GM21576 (cell line): ENCODE measurements around the gene PLCB2.

Source experiments
- ATAC-seq: cut with Tn5 transposase; IDR thresholded peaks from one replicate; pipeline ENCODE4 v1.9.1; 2021; ENCODE audit warnings: mild to moderate bottlenecking, moderate library complexity; ENCODE audit not compliant: unreplicated experiment

The PLCB2 gene

DNA sequence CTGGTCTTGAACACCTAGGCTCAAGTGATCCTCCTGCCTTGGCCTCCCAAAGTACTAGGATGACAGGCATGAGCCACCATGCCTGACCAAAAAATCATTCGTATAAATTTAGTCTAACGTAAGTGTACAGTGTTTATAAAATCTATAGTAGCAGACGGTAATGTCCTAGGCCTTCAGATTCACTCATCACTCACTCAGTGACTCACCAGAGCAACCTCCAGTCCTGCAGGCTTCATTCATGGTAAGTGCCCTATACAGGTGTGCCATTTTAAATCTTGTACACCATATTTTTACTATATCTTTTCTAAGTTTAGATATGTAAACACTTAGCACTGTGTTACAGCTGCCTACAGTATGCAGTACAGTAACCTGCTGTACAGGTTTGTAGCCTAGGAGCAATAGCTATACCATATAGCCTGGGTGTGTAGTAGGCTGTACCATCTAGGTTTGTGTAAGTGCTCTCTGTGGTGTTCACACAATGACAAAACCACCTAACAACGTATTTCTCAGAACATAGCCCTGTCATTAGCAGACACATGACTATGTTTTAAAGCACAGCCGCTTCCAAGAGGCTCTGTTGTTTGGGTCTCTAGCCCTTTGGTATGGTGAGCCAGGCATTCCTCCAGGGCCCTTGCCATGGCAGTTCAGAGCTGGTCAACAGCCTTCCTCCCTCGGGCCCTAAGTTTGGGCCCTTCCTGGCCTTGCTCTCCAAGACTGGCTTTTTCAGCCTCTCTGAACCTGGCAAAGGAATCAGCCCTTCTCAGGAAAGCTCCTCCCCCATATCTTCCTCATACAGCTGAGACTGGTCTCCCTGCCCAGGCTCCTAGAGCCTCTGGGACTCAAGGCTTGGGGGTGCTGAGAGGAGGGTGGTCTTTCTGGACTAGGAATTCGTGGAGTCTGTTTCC lies 34.9 kb upstream of the PLCB2 start:
- no peak for ATAC-seq

DNA sequence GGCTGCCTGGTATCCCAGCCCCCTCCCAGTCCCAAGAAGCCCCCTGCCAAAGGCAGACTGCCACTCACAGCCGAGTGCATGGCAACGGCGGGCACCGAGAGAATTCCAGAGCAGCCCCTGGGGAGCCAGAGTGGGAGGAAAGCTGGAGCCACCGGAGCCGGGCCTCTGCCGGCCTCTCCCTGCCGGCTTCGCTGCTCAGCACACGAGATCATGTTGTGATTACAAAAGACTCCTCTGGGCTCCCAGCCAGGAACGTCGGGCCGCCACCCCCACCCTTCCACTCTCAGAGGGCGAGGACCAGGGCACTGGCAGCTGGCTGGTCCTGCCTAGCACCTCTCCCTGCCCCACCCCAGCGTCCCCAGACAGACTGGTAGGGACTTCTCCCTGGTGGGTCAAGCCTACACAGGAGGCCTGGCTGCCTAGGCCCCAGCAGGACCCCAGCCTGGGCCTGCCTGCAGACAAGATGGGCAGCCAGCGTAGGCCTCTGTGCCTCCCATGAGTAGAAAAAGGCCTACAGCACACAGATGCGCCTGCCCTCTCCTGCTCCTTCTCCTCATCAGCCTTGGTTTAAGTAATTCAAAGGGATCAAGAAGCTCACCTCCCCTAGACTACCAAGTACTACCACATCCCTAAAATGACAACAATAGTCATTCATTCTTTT lies 33.1 kb upstream of the PLCB2 start, which contains the start of gene CCDC9B:
Gene CCDC9B, minus strand, starts transcription at position 200 of the 661 bp plus-strand sequence. Its CDS starts 120 bp downstream, at position 80.
- ATAC-seq = no peak

DNA sequence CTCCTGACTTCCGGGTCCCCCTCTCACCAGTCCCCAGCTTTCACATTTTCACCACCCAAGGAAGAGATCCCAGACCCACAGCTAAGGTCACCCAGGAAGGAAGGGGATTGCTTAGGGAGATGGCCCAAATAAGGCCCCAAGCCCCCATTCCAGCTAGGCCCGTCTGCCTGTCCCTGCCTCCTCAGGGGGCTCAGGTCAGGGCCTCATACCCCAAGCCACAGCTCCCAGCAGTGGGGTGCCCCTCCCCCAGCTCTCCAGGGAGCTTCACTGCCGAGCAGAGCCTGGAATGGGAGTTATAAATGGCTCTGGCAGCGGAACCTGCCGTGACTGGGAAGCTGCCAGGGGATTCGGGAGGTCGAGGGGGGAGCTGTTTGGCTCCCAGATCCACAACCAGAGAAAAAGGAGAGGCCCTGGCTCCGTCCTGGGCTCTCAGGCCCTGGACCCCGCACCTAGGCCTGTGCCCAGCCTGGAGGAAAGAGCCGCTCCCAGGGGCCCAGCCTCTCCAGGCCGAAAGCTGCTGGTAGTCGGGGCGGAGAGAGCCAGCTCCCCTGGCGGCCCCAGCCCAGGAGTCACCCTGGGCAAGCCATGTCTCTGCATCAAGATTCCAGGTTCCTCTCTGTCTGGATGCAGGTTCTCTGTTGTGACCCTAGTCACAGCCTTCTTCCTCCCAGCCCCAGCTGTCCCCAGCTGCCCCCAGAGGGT lies 32.5 kb upstream of the PLCB2 start:
- ATAC-seq = no peak

DNA sequence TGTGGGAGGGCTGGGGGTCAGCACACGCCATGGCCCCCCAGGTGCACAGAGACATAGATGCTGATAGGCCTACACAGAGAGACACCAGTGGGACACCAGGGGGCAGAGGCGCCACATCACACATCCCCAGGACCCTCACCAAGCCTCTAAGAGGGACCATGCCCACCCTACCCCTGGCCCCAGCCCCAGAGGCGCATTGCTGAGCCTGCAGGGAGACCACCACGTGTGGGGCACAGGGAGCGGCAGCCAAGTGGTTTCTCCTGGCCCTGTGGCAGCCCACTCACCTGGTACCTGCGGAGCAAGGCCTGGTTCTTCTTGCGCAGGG lies 31.8 kb upstream of the PLCB2 start:
- ATAC-seq = no peak

DNA sequence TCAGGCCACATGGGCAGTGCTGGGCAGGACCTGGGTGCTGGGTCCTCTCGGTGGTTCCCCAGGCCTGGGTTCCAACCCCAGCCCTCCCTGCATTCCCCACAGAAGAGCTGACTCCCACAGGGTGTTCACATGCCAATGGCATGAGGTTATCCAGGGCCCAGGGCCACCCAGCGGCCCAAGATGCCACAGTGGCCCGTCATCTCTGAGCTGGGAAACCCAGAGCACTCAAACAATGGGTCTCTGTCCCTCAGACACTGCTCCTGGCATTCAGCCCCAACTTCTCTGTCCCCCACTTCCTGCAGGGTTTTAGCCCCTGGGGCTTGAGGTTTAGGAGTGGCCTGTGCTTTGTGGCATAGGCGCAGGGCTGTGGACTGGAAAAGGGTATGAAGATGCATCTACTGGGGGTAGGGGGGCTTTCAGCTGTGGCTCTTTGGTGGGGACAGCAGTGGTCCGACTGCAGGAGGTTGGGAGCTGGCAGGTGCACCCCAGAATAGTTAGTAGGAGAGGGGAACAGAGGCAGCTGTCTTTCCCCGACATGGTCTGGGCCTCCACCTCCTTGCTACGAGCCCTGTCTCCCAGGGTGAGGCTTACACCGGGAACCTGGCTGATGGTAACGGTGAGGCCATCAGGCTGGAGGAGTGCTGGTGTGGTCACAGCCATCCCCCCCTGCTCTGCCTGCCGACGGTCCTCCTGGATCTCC lies 31.3 kb upstream of the PLCB2 start:
- no peak for ATAC-seq

GRCh38 chr15:40338041-40338657 lies 30.4 kb upstream of the PLCB2 start:
- no peak for ATAC-seq

GRCh38 chr15:40337597-40337996 lies 29.9 kb upstream of the PLCB2 start:
- no peak for ATAC-seq

DNA sequence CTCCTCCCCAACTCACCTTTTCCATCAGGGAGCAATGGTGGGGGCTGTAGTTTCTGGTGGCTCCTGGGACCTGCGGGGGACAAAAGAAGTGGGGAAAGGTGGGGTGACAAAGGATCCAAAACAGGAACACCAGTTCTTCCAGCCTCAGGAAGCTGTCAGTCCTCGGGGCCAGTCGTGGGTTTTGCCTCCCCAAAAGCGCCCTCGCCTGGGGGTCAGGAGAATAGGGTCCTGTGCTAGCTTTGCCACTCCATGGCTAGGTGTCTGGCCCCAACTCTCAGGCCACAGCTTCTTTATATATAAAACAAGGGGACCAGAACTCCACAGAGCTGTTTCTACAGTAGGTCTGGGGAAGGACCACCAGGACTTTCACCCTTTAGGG lies 29.0 kb upstream of the PLCB2 start:
- ATAC-seq = no peak

GRCh38 chr15:40335938-40336743 lies 28.4 kb upstream of the PLCB2 start:
- no peak for ATAC-seq

DNA sequence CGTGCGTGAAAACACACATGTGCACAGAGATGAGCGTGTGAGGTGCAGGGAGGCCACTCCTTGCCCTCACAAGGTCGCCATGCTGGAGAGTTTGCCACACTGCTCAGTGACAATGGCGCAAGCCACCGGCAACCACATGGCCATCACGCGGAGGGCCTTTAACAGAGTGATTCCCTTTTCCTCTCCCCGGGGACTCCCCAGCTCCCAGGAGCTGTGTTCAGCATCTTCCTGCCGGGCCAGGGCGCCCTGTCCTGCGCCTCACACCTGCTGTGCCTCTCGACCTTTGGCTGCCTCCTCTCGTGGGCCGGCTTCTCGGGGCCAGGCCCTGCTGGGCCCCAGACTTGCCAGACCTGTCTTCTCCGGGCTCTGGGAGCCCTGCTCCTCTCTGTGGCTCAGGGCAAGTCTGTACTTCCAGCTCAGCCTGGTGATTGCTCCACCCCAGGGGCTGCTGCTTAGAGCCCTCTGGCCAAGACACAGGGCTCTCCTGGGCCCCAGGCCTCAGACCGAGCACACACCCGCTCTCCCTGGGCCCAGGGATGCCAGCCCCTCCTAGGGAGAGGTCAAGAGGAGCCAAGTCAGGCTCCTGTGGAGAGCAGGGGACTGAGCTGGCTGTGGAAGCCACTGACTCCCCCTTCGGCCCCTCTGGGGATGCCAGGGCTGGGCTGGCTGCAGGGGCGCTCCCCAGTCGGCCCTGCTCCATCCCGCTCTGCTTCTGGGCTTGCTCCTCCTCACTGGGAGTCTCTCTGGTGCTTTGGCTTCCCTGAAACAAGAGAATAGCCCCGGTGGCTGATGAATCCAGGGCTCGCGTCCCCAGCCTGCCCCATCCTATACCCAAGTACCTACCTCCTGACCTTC lies 27.4 kb upstream of the PLCB2 start:
- no peak for ATAC-seq

DNA sequence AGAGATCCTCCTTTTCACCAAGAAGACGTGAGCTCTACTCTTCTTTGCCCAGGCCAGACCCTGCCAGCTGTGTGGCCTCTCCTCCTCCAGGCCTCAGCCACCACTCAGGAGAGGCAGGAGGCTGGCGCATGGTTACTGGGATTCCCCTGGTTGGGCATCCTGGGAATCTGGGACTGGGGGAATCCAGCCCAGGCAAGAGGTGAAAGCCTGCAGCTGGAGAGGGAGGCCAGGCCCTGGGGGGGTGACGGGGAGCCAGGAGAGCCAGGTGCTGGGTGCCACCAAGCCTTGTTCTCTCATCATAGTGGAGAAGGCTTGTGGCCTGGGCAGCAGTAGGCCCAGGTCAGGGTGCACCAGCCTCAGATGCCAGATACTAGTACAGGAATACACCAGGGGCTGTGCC lies 26.8 kb upstream of the PLCB2 start:
- no peak for ATAC-seq

DNA sequence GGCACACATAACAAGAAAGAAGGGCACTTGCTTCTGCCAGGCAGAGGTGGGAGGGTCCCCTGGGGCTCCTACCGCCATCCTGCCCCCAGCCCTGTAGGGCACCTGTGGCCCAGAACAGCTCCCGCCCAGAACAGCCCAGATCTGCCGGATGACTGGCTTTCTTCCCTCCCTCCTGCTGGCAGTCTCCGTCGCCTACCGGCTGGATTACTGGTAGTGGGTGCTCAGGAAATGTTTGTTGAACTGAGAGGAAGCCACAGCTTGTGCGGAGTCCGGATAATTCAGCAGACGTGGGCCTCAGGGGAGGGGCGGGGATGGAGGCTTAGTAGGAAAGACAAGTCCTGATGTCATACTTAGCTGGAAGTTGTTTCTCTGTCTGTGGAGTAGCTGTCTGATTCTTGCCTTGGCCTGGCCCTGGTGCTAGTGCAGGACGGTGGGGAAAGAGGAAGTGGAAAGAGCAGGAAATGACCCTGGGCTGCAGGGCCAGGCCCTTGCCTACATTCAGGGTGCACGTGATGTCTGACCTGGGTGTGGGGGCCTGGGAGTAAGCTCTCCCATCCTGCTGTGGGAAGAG lies 26.3 kb upstream of the PLCB2 start:
- no peak for ATAC-seq

DNA sequence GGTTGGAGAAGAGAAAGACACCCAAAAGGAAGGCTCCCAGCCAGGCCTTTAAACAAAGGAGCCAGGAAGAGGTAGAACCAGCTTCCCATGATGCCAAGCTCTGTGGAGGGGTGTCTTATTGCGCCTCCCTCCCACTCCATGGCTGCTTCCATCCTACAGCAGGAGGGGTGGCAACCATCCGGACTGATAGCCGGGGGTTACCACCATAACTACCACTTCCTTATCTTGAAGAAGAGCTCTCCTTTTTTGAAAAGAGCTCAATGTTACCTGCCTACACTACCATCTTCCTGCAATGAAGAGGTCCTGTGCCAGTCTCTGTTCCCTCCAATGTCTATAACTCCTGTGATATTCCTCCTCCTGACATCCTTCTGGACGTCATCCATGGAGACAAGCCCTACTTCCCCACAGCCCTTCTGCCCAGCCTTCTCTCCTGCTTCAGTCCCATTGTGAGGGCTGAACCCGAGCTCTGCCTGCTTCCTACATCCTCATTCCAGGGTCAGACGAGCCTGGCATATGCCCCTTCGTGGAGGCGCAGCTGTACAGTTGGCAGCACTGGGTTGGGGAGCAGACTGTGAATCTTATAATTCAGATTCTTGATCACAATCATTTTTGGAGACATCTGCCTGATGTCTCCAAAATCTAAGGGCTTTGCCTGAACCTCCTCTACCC lies 24.5 kb upstream of the PLCB2 start:
- no peak for ATAC-seq

GRCh38 chr15:40331637-40332036 lies 23.9 kb upstream of the PLCB2 start:
- ATAC-seq = no peak

DNA sequence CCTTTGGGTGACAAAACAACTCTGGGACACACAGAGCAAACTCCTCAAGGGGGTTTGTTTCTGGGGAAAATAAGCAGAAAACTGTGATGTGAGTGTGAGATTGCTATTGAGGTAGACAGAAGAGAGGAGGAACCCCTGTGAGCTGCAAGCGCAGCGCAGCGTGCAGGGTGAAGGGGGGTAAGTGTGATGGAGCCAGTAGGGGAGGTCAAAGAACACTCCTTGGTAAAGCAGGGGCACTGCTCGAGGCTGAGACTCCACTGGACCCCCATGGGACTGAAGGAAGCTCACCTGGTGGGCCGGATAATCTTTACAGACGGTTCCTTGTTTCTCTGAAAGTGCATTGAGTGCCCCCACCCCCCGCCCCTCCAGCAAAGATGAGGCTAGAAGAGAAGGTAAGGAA lies 23.3 kb upstream of the PLCB2 start:
- no peak for ATAC-seq

DNA sequence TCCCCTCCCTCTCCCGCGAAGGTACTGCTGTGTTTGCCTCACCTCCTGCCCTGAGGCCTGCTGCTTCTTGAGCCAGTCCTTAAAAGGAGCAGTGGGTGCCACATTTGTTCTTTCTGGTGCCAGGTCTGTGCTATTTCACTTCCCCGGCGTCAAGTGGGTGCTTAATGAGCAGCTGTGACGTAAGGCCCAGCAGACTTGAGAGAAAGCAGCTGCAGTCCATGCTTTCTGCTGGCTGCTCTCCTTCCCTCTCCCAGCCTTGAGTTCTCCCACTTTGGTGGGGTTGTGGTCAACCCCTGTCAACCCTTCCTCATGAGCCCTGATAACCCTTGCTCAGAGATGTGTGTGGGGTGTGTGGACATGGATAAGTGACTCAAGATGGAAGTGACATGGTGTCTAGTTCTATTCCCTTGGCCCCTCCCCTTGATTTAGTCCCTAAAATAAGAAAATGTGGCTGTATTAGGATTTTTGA lies 22.7 kb upstream of the PLCB2 start:
- no peak for ATAC-seq

- no peak for ATAC-seq
Measured at GRCh38 chr15:40329804-40330203, 22.1 kb upstream of the PLCB2 start.

GRCh38 chr15:40328751-40329150 lies 21.0 kb upstream of the PLCB2 start:
- ATAC-seq = no peak
